ENCODE data around the gene CCNH.

The CCNH gene

DNA sequence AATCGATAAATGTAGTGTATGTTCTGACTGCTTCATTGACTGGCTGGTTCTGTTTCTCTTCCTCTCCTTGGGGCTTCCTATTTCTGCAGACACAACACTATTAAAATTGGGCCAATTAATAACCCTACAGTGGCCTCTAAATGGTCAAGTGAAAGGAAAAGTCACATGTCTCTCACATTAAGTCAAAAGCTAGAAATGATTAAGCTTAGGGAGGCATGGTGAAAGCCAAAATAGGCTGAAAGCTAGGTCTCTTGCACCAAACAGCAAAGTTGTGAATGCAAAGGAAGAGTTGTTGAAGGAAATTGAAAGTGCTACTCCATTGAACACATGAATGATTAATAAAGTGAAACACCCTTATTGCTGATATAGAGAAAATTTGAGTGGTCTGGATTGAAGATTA, 58.2 kb downstream of the CCNH start:
- DNase-seq: no peak

- no peak for DNase-seq
These were observed 64.9 kb downstream of the CCNH start for GRCh38 chr5:87347841-87348240.

DNA sequence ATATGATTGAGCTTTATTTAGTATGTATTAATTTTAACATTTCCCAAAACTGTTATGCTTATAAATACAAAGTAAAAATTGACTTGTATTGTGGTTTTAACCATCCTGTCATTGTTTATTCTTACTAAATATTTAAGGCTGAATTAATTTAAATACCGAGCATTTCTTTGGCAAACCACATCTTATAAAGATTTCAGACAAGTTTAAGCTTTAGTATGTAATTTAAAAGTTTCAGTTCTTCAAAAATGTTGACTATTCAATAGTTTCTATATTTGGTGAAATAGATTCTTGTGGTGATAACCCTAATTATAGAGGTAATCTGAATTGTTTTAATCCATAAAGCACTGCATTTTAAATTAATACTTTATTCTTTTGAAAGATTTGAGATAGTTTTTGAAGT, 65.5 kb downstream of the CCNH start:
- no peak for DNase-seq

All from NCI-H774 (cell line).